DND-41 (cell line): Measurements from ENCODE around the gene SET.

ENCODE experiments used
- ATAC-seq: fragments of 200-7000 bp; cut with Tn5 transposase; 3 replicates; pipeline ENCODE4 v1.9.1; 2021; ENCODE audit warnings: low read depth; ENCODE audit not compliant: insufficient read depth
- DNase-seq: peaks from one replicate; pipeline ENCODE4 v3.0.0-alpha.2; 2020
- H2AFZ ChIP-seq: 2 replicates; pipeline ENCODE4 v1.6.0; 2012; ENCODE audit warnings: low read depth, low read length
- H3K27ac ChIP-seq: 2 replicates; pipeline ENCODE4 v1.5.1; 2012; ENCODE audit warnings: low read length, inconsistent platforms
- H3K27me3 ChIP-seq: fragments of 200-600 bp; sonication (generic); 2 replicates; pipeline ENCODE4 v1.6.0; 2012; ENCODE audit warnings: low read length, mild to moderate bottlenecking, inconsistent platforms; ENCODE audit not compliant: insufficient read depth, poor library complexity
- H3K36me3 ChIP-seq: 2 replicates; pipeline ENCODE4 v1.5.1; 2012; ENCODE audit warnings: low read length, inconsistent platforms; ENCODE audit not compliant: insufficient read depth
- H3K4me1 ChIP-seq: 2 replicates; pipeline ENCODE4 v1.5.1; 2012; ENCODE audit warnings: mild to moderate bottlenecking, low read length; ENCODE audit not compliant: insufficient read depth
- H3K4me2 ChIP-seq: 2 replicates; pipeline ENCODE4 v1.6.0; 2012; ENCODE audit warnings: mild to moderate bottlenecking, moderate library complexity, low read length, inconsistent platforms; ENCODE audit not compliant: insufficient read depth
- H3K4me3 ChIP-seq, 2 experiments: fragments of 200-600 bp in 1 of 2; shearing (Covaris generic) in 1 of 2; 2 replicates each; pipeline ENCODE4 v1.5.1; 2012 to 2016; ENCODE audit warnings: inconsistent platforms in 2 of 2, low read length in 2 of 2, mild to moderate bottlenecking in 2 of 2, low read depth in 1 of 2, moderate library complexity in 1 of 2
- H3K79me2 ChIP-seq: 2 replicates; pipeline ENCODE4 v1.6.0; 2012; ENCODE audit warnings: low read length, inconsistent platforms; ENCODE audit not compliant: insufficient read depth
- H3K9ac ChIP-seq: 2 replicates; pipeline ENCODE4 v1.6.0; 2012; ENCODE audit warnings: low read depth, mild to moderate bottlenecking, inconsistent platforms, low read length, moderate library complexity
- H3K9me3 ChIP-seq: 2 replicates; pipeline ENCODE4 v1.5.1; 2012; ENCODE audit warnings: low read length, moderate library complexity, mild to moderate bottlenecking, inconsistent platforms; ENCODE audit not compliant: insufficient read depth, severe bottlenecking
- H4K20me1 ChIP-seq: 2 replicates; pipeline ENCODE4 v1.6.0; 2012; ENCODE audit warnings: low read length; ENCODE audit not compliant: insufficient read depth
- CTCF ChIP-seq: IDR thresholded peaks from 2 replicates; pipeline ENCODE4 v1.5.1; 2012; ENCODE audit warnings: borderline replicate concordance, low read length, moderate library complexity, mild to moderate bottlenecking; ENCODE audit not compliant: poor library complexity, severe bottlenecking; ENCODE audit errors: extremely low read depth
- EZH2 ChIP-seq: IDR thresholded peaks from 3 replicates; pipeline ENCODE4 v1.6.1; 2012; ENCODE audit warnings: borderline replicate concordance, low read depth, mild to moderate bottlenecking, moderate library complexity, low read length, inconsistent platforms; ENCODE audit not compliant: severe bottlenecking

SET gene

GRCh38 chr9:128723352-128723865 is 34.4 kb downstream of the SET start:
- H3K4me2 ChIP-seq: peak overlapping the region; percentile 91
- H3K9ac ChIP-seq: peak overlapping the region; percentile 81
- DNase-seq (no peak), ATAC-seq (no peak)
- H3K27me3 ChIP-seq: no peaks in the 10 kb centered on the region
- no peak for TF ChIP-seq EZH2
- TF ChIP-seq CTCF: no peak
- H3K79me2 ChIP-seq: peaks cover 19% of the 10 kb centered on the region
- H3K9me3 ChIP-seq: no peaks in the 10 kb centered on the region
- H4K20me1 ChIP-seq: no peaks in the 10 kb centered on the region
- peak overlapping the region; percentile 47 to 68; a peak in 3 of 4 replicates for H3K4me3 ChIP-seq
- H3K4me1 ChIP-seq: peaks cover 43% of the 10 kb centered on the region
- peak overlapping the region; percentile 79 for H3K27ac ChIP-seq
- H3K36me3 ChIP-seq: peaks cover 13% of the 10 kb centered on the region
- peak overlapping the region; percentile 89 for H2AFZ ChIP-seq

DNA sequence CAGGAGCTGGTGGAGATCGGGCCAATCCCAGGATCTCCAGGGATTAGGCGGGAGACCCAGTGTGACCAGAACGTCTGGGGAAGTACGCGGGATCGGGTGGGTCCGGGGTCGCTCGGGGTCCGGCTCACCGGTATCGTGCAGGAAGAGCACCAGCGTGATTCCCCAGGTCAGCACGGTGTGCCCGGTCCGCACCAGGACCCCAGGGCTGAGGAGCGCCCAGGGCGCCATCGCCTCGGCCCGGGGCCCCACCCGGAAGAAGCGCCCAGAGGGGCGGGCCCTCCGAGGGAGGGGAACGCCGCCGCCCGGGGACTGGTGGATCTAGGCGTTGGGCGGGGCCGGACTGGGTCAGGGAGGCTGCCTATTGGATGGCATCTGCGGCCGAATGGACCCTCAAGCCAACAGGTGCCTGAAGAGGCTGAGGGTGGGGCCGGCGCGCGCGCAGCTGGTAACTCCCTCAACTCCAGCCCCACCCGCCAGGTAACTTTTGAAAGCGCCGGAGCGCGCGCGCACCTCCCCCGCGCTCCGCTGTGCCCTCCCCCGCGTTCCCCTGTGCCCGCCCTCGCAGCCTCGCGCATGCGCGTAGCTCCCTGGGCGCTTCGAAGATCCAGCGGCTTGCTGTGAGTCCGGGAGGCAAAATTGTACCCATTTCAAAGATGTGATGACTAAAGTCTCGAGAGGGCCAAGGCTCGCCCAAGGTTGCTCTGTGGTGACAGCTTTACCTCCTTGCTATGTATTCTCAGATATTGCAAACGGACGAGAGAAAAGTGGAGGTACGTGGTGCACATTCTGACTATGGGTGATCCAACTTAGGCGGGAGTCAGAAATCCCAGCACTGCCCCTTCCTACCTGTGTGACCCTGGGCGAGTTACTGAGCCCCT is 35.1 kb downstream of the SET start, which contains the start of gene ZDHHC12:
TSS of gene ZDHHC12 (minus strand) at position 262 of the 878 bp plus-strand sequence. CDS start at position 228, 34 bp downstream.
- Histone ChIP-seq H3K27ac (peak within 1 kb of the TSS; percentile 79), H3K36me3 (peaks cover 13% of the 10 kb centered on the region), H3K9ac (peak within 1 kb of the TSS; percentile 81), H3K4me2 (peak within 1 kb of the TSS; percentile 91), H3K4me1 (peaks cover 43% of the 10 kb centered on the region), H3K9me3 (no peaks in the 10 kb centered on the region), H3K27me3 (no peaks in the 10 kb centered on the region), H3K79me2 (peaks cover 19% of the 10 kb centered on the region), H2AFZ (peak within 1 kb of the TSS; percentile 89), H4K20me1 (no peaks in the 10 kb centered on the region), H3K4me3 (peak within 1 kb of the TSS; percentile 47 to 68; a peak in 3 of 4 replicates)
- TF ChIP-seq EZH2: no peak
- TF ChIP-seq CTCF: peak; percentile 2
- peak; percentile 96 for ATAC-seq
- DNase-seq: peak; percentile 99

DNA sequence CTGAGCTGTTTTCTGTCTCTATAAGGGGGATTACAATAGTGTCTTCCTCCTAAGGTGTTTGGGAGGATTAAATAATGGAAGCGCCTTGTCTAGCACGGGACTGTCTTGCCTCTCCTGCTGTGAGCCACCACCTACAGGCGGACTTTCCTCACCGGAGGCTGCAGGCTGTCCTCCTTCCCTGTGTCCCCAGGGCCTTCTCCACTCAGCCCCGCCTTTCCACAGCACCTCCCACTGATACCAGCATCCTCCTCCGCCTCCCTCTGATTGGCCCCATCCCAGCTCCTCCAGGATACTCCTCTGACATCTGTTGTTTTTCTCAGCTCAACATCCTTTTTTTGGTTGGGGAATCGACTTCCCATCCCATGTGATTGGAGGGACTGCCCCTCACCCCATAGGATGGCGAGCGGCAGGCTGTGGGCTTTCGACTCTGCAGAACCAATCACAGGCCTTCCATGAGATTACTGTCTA is 35.8 kb downstream of the SET start:
- peak; percentile 62 for DNase-seq

More for the DNA sequence above, 35.8 kb downstream of the SET start:
- peaks cover 19% of the 10 kb centered on the region for H3K79me2 ChIP-seq
- no peaks in the 10 kb centered on the region for H3K9me3 ChIP-seq
- H2AFZ ChIP-seq: peak overlapping the region; percentile 77
- peak overlapping the region; percentile 28 to 68; a peak in 3 of 4 replicates for H3K4me3 ChIP-seq
- peak overlapping the region; percentile 81 for H3K9ac ChIP-seq
- peak overlapping the region; percentile 60 for H3K27ac ChIP-seq
- peak overlapping the region; percentile 91 for H3K4me2 ChIP-seq
- peak; percentile 31 for ATAC-seq
- TF ChIP-seq CTCF (peak; percentile 0), EZH2 (no peak)
- H3K4me1 ChIP-seq: peaks cover 43% of the 10 kb centered on the region
- H3K36me3 ChIP-seq: peaks cover 13% of the 10 kb centered on the region
- no peaks in the 10 kb centered on the region for H4K20me1 ChIP-seq
- H3K27me3 ChIP-seq: no peaks in the 10 kb centered on the region
